GM12891 (cell line): Measurements from ENCODE around the gene GATAD2A.

ENCODE experiments used
- PAX5 ChIP-seq: IDR thresholded peaks from 2 replicates; pipeline ENCODE4 v1.6.1; 2011; ENCODE audit warnings: low read length, moderate library complexity, mild to moderate bottlenecking; ENCODE audit not compliant: insufficient read depth, severe bottlenecking
- POLR2A ChIP-seq: IDR thresholded peaks from 2 replicates; pipeline ENCODE4 v1.6.1; 2011; ENCODE audit warnings: low read depth, low read length, control low read depth
- POLR2AphosphoS5 ChIP-seq: IDR thresholded peaks from 2 replicates; pipeline ENCODE4 v1.6.1; 2011; ENCODE audit warnings: low read depth, low read length, control low read depth
- TAF1 ChIP-seq: IDR thresholded peaks from 2 replicates; pipeline ENCODE4 v1.6.1; 2011; ENCODE audit warnings: low read depth, low read length, control low read depth

GRCh38 chr19:19425170-19425875 lies 19.8 kb downstream of the GATAD2A start:
- TF ChIP-seq POLR2A = no peak
- no peak for TF ChIP-seq PAX5
- TF ChIP-seq POLR2AphosphoS5 = no peak
- no peak for TF ChIP-seq TAF1
